Measurements from ENCODE around the gene PRDM15. TPM values are rescaled to one million over a fixed set of nuclear protein-coding genes. Genes with fewer than 3 reads are reported as not detected.

The PRDM15 gene
- total and polyA plus RNA-seq, 5 donors = 2.1 to 6.0 (median 4.0) TPM

DNA sequence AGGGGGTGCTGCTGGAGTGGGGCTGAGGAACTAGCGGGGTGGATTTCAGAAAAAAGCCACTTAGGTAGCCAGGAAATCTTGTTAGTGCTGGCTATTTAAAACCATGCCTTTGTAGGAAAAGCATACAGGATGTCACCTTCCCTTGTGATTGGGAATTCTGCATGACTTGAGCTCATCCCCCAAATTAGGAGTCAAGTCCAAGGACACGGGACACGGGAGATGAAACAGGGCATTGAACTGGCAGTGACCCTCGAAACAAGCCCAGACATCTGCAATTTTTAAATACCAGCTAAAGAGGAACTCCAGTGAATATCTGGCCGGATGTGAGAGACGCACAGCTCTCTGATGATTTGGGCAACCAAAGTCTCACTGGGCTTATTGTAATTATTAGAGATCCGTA, 41.9 kb upstream of the PRDM15 start:
- ATAC-seq = no peak
- Histone ChIP-seq H3K27ac (ENCODE audit: low read length) (no peak overlapping the region), H3K4me3 (ENCODE audit: low read length) (no peak overlapping the region), H3K9me3 (ENCODE audit: control insufficient read depth, low read length) (no peaks in the 10 kb centered on the region), H3K27me3 (ENCODE audit: control insufficient read depth, insufficient read depth) (no peaks in the 10 kb centered on the region), H3K4me1 (ENCODE audit: control insufficient read depth, insufficient read depth, low read length) (peaks cover 3% of the 10 kb centered on the region)
- WGBS = 42% methylated on average over 7 of the region's 7 CpGs
- no peak for DNase-seq
- intact Hi-C loops (cut with DNase I) = no loop called here

DNA sequence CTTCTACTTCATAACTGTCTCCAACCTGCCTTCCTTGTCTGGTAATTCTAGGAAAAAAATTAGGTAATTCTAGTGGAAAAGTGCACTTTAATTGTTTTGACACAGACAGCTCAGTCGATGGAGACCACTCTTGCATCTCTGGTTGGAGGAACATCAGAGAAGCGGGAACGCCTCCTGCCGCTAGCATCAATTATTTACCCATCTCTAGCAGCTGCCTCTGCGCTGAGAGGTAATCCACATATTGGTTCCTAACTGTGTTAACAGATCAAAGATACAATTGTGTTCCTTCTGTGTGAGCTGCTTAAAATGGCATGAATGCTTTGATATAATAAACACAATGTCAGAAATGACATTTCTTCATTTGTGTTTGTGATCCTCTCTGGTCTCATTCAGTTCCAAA, 41.3 kb upstream of the PRDM15 start:
- peaks cover 3% of the 10 kb centered on the region for H3K4me1 ChIP-seq (ENCODE audit: control insufficient read depth, insufficient read depth, low read length)
- no peak for DNase-seq
- no peaks in the 10 kb centered on the region for H3K9me3 ChIP-seq (ENCODE audit: control insufficient read depth, low read length)
- intact Hi-C loops (cut with DNase I) = no loop called here
- ATAC-seq = no peak
- WGBS = 86% methylated on average over 5 of the region's 5 CpGs
- no peak overlapping the region for H3K27ac ChIP-seq (ENCODE audit: low read length)
- no peak overlapping the region for H3K4me3 ChIP-seq (ENCODE audit: low read length)
- no peaks in the 10 kb centered on the region for H3K27me3 ChIP-seq (ENCODE audit: control insufficient read depth, insufficient read depth)

DNA sequence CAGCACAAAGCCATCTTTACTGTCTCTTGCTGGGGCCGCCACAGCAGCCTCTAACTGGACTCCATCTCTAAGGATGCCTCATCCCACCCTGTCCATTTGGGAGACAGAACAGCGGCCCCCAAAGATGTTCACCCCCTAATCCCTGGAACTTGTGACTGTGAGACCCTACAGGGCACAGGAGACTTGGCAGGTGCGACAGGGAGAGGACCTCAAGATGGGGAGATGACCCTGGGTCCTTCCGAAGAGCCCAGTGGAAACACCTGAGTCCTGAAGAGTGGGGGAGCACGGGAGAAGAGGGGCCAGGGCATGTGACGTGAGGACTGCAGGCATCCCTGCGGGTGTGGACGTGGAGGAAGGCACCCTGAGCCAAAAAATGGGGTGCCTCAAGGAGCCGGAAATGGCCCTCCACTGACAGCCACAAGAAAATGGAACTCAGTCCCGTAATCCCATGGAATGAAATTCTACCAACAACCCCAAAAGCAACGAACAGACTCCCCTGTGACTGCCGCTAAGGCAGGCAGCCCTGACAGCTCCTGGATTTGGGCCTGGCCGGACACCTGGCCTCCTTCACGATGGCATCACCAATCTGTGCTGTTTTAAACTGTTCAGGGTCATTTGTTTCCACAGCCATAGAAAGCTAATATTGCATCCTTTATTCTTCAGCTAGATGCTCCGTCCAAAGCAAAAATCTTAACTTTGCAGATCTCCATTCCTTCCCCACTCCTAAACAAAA, 40.7 kb upstream of the PRDM15 start:
- Histone ChIP-seq H3K27me3 (ENCODE audit: control insufficient read depth, insufficient read depth) (no peaks in the 10 kb centered on the region), H3K27ac (ENCODE audit: low read length) (no peak overlapping the region), H3K9me3 (ENCODE audit: control insufficient read depth, low read length) (no peaks in the 10 kb centered on the region), H3K4me1 (ENCODE audit: control insufficient read depth, insufficient read depth, low read length) (peaks cover 3% of the 10 kb centered on the region), H3K4me3 (ENCODE audit: low read length) (no peak overlapping the region)
- WGBS = 95% methylated on average over 15 of the region's 15 CpGs
- intact Hi-C loops (cut with DNase I) = no loop called here
- no peak for ATAC-seq
- DNase-seq = no peak

DNA sequence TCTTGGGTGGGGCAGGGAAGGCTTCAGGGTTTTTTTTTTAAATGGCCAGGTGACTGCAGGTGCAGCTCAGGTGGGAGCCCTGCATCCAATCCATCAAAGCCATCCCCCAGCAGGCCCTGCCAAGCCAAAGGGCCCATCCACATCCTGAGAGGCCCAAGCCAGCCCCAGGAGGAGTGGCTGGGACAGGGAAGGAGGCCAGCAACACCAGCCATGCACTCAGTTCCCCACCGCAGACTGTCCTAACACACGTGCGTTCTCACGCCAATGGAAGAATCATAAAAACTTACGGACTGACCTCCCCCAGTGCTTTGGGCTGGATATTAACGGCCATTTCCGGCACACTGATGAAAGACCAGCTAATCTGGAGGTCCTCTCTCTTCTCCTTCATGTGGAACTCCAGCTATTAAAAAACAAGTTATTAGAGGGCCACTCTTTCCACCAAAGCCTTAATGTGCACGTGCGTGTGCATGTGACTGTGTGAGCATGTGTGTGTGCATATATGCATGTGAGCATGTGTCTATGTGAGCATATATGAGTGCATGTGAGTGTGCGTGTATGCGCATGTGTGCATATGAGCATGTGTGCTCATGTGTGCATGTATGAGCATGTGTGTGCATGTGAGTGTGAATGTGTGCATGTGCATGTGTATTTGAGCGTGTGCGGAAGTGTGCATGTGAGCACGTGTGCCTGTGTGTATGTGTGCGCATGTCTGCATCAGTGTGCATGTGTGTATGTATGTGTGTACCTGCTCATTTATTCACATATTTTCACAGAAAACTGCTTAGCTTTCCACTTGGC, 39.6 kb upstream of the PRDM15 start:
- DNase-seq (no peak), ATAC-seq (no peak)
- Histone ChIP-seq H3K9me3 (ENCODE audit: control insufficient read depth, low read length) (no peaks in the 10 kb centered on the region), H3K4me1 (ENCODE audit: control insufficient read depth, insufficient read depth, low read length) (peaks cover 3% of the 10 kb centered on the region), H3K27me3 (ENCODE audit: control insufficient read depth, insufficient read depth) (no peaks in the 10 kb centered on the region), H3K4me3 (ENCODE audit: low read length) (no peak overlapping the region), H3K27ac (ENCODE audit: low read length) (no peak overlapping the region)
- 96% methylated on average over 15 of the region's 15 CpGs for WGBS
- intact Hi-C loops (cut with DNase I) = no loop called here

DNA sequence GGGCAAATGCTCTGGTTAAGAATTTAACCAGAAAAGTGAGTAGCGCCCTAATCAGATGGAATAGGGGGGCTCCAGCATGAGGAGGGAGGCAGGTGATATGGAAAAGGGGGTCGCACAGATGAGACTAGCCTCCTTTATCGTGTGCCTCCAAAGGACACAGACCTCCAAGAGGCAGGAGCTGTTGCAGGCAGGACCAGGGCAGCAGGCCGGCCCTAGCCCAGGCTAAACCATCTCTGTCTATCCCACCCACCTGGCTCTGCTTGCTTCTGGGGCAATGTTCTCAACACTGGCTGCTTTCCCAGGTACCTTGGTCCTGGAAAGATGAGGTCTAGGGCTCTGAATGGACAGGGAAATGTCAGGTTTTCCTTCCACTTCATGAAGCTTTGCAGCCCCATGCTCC, 38.4 kb upstream of the PRDM15 start:
- no peak for DNase-seq
- 96% methylated on average over 4 of the region's 4 CpGs for WGBS

DNA sequence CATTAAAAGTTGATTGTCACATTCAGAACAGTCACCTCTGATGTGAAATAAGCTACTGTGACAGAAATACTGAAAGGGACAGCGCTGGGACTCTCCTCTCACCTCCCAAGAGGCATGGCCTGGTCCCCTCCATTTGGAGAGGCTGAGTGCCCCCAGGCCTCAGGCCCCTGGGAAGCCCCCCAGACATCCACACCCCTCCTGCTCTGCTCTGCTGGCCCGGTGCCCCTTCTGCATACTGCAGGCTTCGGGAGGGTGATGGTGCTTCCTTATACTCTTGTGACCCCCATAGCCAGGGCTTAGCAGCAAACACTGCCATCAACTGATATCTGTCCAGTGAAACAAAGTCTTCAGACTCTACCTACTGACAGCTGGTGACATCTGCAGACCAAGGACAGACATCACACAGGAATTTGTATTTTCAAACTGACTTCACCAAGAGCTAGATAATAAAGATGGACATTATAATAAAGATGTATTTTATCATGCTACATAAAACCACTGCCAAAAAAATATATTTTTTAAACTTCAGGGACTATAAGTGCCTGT, 37.8 kb upstream of the PRDM15 start:
- peaks cover 3% of the 10 kb centered on the region for H3K4me1 ChIP-seq (ENCODE audit: control insufficient read depth, insufficient read depth, low read length)
- intact Hi-C loops (cut with DNase I) = no loop called here
- no peak overlapping the region for H3K4me3 ChIP-seq (ENCODE audit: low read length)
- WGBS = 80% methylated on average over 3 of the region's 3 CpGs
- no peaks in the 10 kb centered on the region for H3K27me3 ChIP-seq (ENCODE audit: control insufficient read depth, insufficient read depth)
- DNase-seq = no peak
- H3K27ac ChIP-seq (ENCODE audit: low read length) = no peak overlapping the region
- no peak for ATAC-seq
- H3K9me3 ChIP-seq (ENCODE audit: control insufficient read depth, low read length) = no peaks in the 10 kb centered on the region

More for the DNA sequence above, 38.4 kb upstream of the PRDM15 start:
- peaks cover 3% of the 10 kb centered on the region for H3K4me1 ChIP-seq (ENCODE audit: control insufficient read depth, insufficient read depth, low read length)
- H3K4me3 ChIP-seq (ENCODE audit: low read length) = no peak overlapping the region
- ATAC-seq = no peak
- no peaks in the 10 kb centered on the region for H3K9me3 ChIP-seq (ENCODE audit: control insufficient read depth, low read length)
- no peak overlapping the region for H3K27ac ChIP-seq (ENCODE audit: low read length)
- intact Hi-C loops (cut with DNase I) = no loop called here
- H3K27me3 ChIP-seq (ENCODE audit: control insufficient read depth, insufficient read depth) = no peaks in the 10 kb centered on the region

DNA sequence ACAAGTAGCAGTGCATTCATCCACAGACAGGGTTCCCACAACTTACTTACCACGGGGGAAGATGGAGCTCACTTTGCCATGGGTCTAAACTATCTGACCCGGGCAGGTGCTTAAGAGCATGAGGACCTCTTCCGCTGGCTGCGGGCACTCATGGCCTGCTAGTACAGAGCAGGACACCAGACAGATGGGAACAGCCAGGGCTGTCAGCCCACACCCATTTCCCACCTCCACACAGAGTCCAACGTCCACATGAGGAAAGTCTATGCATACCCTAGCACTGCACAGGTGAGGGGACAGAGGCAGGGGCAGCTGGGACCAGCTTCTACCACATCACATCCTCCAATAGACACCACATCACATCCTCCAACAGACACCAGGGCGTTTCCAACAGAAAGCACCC, 35.8 kb upstream of the PRDM15 start:
- Histone ChIP-seq H3K27ac (ENCODE audit: low read length) (no peak overlapping the region), H3K9me3 (ENCODE audit: control insufficient read depth, low read length) (no peaks in the 10 kb centered on the region), H3K27me3 (ENCODE audit: control insufficient read depth, insufficient read depth) (no peaks in the 10 kb centered on the region), H3K4me1 (ENCODE audit: control insufficient read depth, insufficient read depth, low read length) (no peaks in the 10 kb centered on the region), H3K4me3 (ENCODE audit: low read length) (no peak overlapping the region)
- DNase-seq = no peak
- no peak for ATAC-seq
- WGBS = 84% methylated on average over 6 of the region's 6 CpGs
- intact Hi-C loops (cut with DNase I) = no loop called here

DNA sequence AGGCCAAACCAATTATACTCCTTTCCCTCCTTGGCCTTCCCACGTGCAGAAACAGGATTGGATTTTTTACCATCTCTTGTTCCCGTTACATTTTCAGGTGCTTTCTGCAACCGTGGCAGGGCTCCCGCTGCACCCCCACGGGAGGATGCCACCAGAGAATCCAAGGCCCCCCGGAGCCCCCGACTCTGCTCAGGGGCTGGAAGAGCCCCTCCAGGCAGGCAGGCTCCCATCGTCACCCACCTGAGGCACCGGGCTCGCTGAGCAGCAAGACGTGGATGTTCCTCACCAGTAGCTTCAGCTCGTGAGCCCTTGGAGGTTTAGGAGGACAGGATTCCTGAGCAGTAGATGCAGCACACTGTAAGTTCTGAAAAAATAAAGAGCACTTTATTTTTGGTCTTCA, 35.2 kb upstream of the PRDM15 start:
- Histone ChIP-seq H3K4me3 (ENCODE audit: low read length) (no peak overlapping the region), H3K9me3 (ENCODE audit: control insufficient read depth, low read length) (no peaks in the 10 kb centered on the region), H3K27me3 (ENCODE audit: control insufficient read depth, insufficient read depth) (no peaks in the 10 kb centered on the region), H3K27ac (ENCODE audit: low read length) (no peak overlapping the region), H3K4me1 (ENCODE audit: control insufficient read depth, insufficient read depth, low read length) (no peaks in the 10 kb centered on the region)
- WGBS = 94% methylated on average over 12 of the region's 12 CpGs
- intact Hi-C loops (cut with DNase I) = no loop called here
- ATAC-seq (no peak), DNase-seq (no peak)

DNA sequence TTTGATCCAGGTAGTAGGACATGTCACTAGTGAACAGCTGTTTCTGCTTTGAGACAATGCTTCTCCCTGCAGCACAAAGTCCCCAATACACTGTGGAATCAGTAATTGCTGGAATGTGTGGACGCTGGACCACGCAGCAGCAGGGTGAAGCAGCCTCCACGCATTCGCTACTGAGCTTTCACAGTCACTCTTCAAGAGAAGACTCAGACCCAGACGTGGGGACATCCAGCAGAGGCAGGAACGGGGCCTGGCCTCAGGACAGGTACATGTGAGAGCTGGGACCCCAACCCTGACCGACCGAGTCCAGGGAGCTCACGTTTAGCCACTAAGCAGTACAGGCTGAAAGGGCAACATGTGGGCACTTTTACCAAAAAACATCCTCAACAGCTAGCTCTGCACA, 34.1 kb upstream of the PRDM15 start:
- WGBS = 95% methylated on average over 9 of the region's 9 CpGs
- Histone ChIP-seq H3K27ac (ENCODE audit: low read length) (no peak overlapping the region), H3K4me3 (ENCODE audit: low read length) (no peak overlapping the region), H3K4me1 (ENCODE audit: control insufficient read depth, insufficient read depth, low read length) (no peaks in the 10 kb centered on the region), H3K9me3 (ENCODE audit: control insufficient read depth, low read length) (no peaks in the 10 kb centered on the region), H3K27me3 (ENCODE audit: control insufficient read depth, insufficient read depth) (no peaks in the 10 kb centered on the region)
- no peak for ATAC-seq
- intact Hi-C loops (cut with DNase I) = no loop called here
- no peak for DNase-seq

DNA sequence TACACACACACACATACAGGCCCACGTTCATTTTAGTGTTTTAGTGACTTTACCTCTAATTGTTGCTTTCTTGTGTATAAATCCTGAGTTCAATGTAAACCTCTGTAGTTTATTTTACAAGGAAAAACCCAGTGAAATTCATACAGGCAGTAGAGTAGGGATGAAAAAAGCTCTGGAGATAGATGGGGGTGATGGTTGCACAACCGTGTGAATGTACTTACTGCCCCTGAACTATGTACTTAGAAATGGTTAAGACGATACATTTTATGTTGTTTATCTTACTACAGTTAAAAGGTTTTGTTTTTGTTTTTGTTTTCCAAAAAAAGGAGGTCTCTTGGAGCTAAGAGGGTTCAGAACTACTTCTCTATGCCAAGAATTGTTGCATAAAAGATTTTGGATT, 29.7 kb upstream of the PRDM15 start:
- H3K4me3 ChIP-seq (ENCODE audit: low read length) = no peak overlapping the region
- 80% methylated on average over 3 of the region's 3 CpGs for WGBS
- ATAC-seq (no peak), DNase-seq (no peak)
- H3K9me3 ChIP-seq (ENCODE audit: control insufficient read depth, low read length) = no peaks in the 10 kb centered on the region
- no peaks in the 10 kb centered on the region for H3K4me1 ChIP-seq (ENCODE audit: control insufficient read depth, insufficient read depth, low read length)
- intact Hi-C loops (cut with DNase I) = loop anchor here in 1 of 4 donors (10.0 kb wide), 1 partner anchor 206 kb away; no protein-coding TSS in a partner anchor
- no peak overlapping the region for H3K27ac ChIP-seq (ENCODE audit: low read length)
- H3K27me3 ChIP-seq (ENCODE audit: control insufficient read depth, insufficient read depth) = no peaks in the 10 kb centered on the region
